ENCODE measurements around the gene NAPEPLD.
"Not testable (repeated sequence)": the region's sequence is repeated elsewhere in the genome, so short reads cannot be mapped to it uniquely, and the experiment has no call there.

Gene NAPEPLD

GRCh38 chr7:103149808-103150180 lies 895 bp upstream of the NAPEPLD start:
- peak overlapping the region; percentile 65 for H4K8ac ChIP-seq (ENCODE audit: low read depth, low read length)
- peak overlapping the region; percentile 80 for H3K9ac ChIP-seq (ENCODE audit: low read length)
- no peak overlapping the region for H4K5ac ChIP-seq (ENCODE audit: low read length)
- no peak for DNase-seq
- H3K4me3 ChIP-seq (ENCODE audit: low read length) = no peak overlapping the region
- peak overlapping the region; percentile 96 for H3K56ac ChIP-seq (ENCODE audit: low read length)
- peaks cover 2% of the 10 kb centered on the region for H3K79me1 ChIP-seq (ENCODE audit: low read length)
- H2AK5ac ChIP-seq (ENCODE audit: low read length) = no peak overlapping the region
- peak overlapping the region; percentile 98 for H3K27ac ChIP-seq (ENCODE audit: low read depth, low read length)
- peak overlapping the region; percentile 94 for H3K18ac ChIP-seq (ENCODE audit: low read length)
- H2BK15ac ChIP-seq (replicated peaks; ENCODE audit: low read depth) = no peak overlapping the region
- H3K4ac ChIP-seq (ENCODE audit: low read depth, low read length) = peak overlapping the region; percentile 73
- H2BK5ac ChIP-seq (ENCODE audit: low read length) = peak overlapping the region; percentile 57
- H3K4me2 ChIP-seq (ENCODE audit: low read length) = no peak overlapping the region
- H3K79me2 ChIP-seq (ENCODE audit: control insufficient read depth, insufficient read depth, low read length) = peaks cover 6% of the 10 kb centered on the region
- H3K36me3 ChIP-seq (ENCODE audit: control insufficient read depth, insufficient read depth, low read length) = no peaks in the 10 kb centered on the region
- H2BK120ac ChIP-seq (ENCODE audit: low read depth, low read length) = no peak overlapping the region
- H3K27me3 ChIP-seq (ENCODE audit: insufficient read depth, low read length, poor library complexity) = no peaks in the 10 kb centered on the region
- H3K23ac ChIP-seq (ENCODE audit: low read length) = no peak overlapping the region
- no CpG with 5 or more reads among the region's 11 CpGs for WGBS (ENCODE audit: extremely low coverage, insufficient coverage, low lambda C conversion rate)
- peaks cover 3% of the 10 kb centered on the region for H3K4me1 ChIP-seq (ENCODE audit: control insufficient read depth, low read depth, low read length)

- Histone ChIP-seq H4K8ac (ENCODE audit: low read depth, low read length) (peak overlapping the region; percentile 87), H3K36me3 (ENCODE audit: control insufficient read depth, insufficient read depth, low read length) (no peaks in the 10 kb centered on the region), H3K27ac (ENCODE audit: low read depth, low read length) (peak overlapping the region; percentile 98), H3K9ac (ENCODE audit: low read length) (peak overlapping the region; percentile 80), H3K79me2 (ENCODE audit: control insufficient read depth, insufficient read depth, low read length) (peaks cover 6% of the 10 kb centered on the region), H2BK120ac (ENCODE audit: low read depth, low read length) (peak overlapping the region; percentile 48), H3K27me3 (ENCODE audit: insufficient read depth, low read length, poor library complexity) (no peaks in the 10 kb centered on the region), H3K4me2 (ENCODE audit: low read length) (peak overlapping the region; percentile 22), H2BK5ac (ENCODE audit: low read length) (no peak overlapping the region), H2BK15ac (replicated peaks; ENCODE audit: low read depth) (no peak overlapping the region), H2AK5ac (ENCODE audit: low read length) (no peak overlapping the region), H3K4ac (ENCODE audit: low read depth, low read length) (peak overlapping the region; percentile 73), H3K4me1 (ENCODE audit: control insufficient read depth, low read depth, low read length) (peaks cover 3% of the 10 kb centered on the region), H4K5ac (ENCODE audit: low read length) (no peak overlapping the region), H3K23ac (ENCODE audit: low read length) (no peak overlapping the region), H3K18ac (ENCODE audit: low read length) (peak overlapping the region; percentile 94), H3K79me1 (ENCODE audit: low read length) (peaks cover 2% of the 10 kb centered on the region), H3K56ac (ENCODE audit: low read length) (peak overlapping the region; percentile 96), H3K4me3 (ENCODE audit: low read length) (peak overlapping the region; percentile 29)
- DNase-seq = peak; percentile 89
- no CpG with 5 or more reads among the region's 13 CpGs for WGBS (ENCODE audit: extremely low coverage, insufficient coverage, low lambda C conversion rate)
These were observed 537 bp downstream of the NAPEPLD start for GRCh38 chr7:103148131-103148993.

DNA sequence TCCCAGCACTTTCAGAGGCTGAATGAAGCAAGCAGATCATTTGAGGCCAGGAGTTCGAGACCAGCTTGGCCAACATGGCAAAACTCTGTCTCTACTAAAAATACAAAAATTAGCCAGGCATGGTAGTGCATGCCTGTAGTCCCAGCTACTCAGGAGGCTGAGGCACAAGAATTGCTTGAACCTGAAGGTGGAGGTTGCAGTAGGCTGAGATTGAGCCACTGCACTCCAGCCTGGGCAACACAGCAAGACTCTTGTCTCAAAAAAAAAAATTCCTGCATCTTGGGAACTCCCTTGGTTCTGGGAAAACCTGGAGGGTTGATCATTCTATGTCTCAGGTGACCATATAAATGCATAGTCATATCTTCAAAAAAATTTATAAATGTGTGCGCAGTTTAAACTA lies 4.1 kb downstream of the NAPEPLD start:
- not testable (repeated sequence) for H3K4me2 ChIP-seq (ENCODE audit: low read length); H2BK120ac ChIP-seq (ENCODE audit: low read depth, low read length); H3K4me1 ChIP-seq (ENCODE audit: control insufficient read depth, low read depth, low read length); H2BK5ac ChIP-seq (ENCODE audit: low read length); H3K18ac ChIP-seq (ENCODE audit: low read length); H4K5ac ChIP-seq (ENCODE audit: low read length); H3K27me3 ChIP-seq (ENCODE audit: insufficient read depth, low read length, poor library complexity); H2BK15ac ChIP-seq (replicated peaks; ENCODE audit: low read depth); H2AK5ac ChIP-seq (ENCODE audit: low read length); H3K79me2 ChIP-seq (ENCODE audit: control insufficient read depth, insufficient read depth, low read length); H4K8ac ChIP-seq (ENCODE audit: low read depth, low read length); H3K27ac ChIP-seq (ENCODE audit: low read depth, low read length); H3K79me1 ChIP-seq (ENCODE audit: low read length); H3K56ac ChIP-seq (ENCODE audit: low read length); DNase-seq; H3K9ac ChIP-seq (ENCODE audit: low read length); H3K23ac ChIP-seq (ENCODE audit: low read length); H3K4ac ChIP-seq (ENCODE audit: low read depth, low read length); H3K4me3 ChIP-seq (ENCODE audit: low read length); H3K36me3 ChIP-seq (ENCODE audit: control insufficient read depth, insufficient read depth, low read length)
- WGBS (ENCODE audit: extremely low coverage, insufficient coverage, low lambda C conversion rate) = 100% methylated on average over 1 of the region's 2 CpGs

DNA sequence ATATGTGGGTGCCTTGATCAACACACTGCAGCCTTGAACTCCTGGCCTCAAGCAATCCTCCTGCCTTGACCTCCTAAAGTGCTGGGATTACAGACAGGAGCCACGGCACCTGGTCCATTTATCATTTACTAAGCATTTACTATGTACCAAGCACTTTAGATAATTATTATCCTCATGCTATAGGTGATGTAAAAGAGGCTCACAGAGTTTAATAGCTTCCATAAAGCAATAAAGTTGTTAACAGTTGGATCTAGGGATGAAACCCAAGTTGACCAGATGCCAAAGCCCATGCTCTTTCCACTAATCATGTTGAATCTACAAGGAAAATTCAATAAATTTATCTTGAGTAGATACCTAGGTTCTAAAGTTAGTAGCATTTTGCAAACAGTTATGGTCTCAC lies 5.0 kb downstream of the NAPEPLD start:
- Histone ChIP-seq H3K79me1 (ENCODE audit: low read length) (peaks cover 2% of the 10 kb centered on the region), H3K4me1 (ENCODE audit: control insufficient read depth, low read depth, low read length) (peaks cover 3% of the 10 kb centered on the region), H3K27ac (ENCODE audit: low read depth, low read length) (no peak overlapping the region), H4K5ac (ENCODE audit: low read length) (no peak overlapping the region), H2AK5ac (ENCODE audit: low read length) (no peak overlapping the region), H2BK15ac (replicated peaks; ENCODE audit: low read depth) (no peak overlapping the region), H3K23ac (ENCODE audit: low read length) (no peak overlapping the region), H3K9ac (ENCODE audit: low read length) (no peak overlapping the region), H3K56ac (ENCODE audit: low read length) (no peak overlapping the region), H3K18ac (ENCODE audit: low read length) (no peak overlapping the region), H3K79me2 (ENCODE audit: control insufficient read depth, insufficient read depth, low read length) (peaks cover 6% of the 10 kb centered on the region), H3K36me3 (ENCODE audit: control insufficient read depth, insufficient read depth, low read length) (no peaks in the 10 kb centered on the region), H3K4ac (ENCODE audit: low read depth, low read length) (no peak overlapping the region), H3K27me3 (ENCODE audit: insufficient read depth, low read length, poor library complexity) (no peaks in the 10 kb centered on the region), H3K4me3 (ENCODE audit: low read length) (no peak overlapping the region), H2BK5ac (ENCODE audit: low read length) (no peak overlapping the region), H3K4me2 (ENCODE audit: low read length) (no peak overlapping the region), H4K8ac (ENCODE audit: low read depth, low read length) (no peak overlapping the region), H2BK120ac (ENCODE audit: low read depth, low read length) (no peak overlapping the region)
- no peak for DNase-seq
- WGBS (ENCODE audit: extremely low coverage, insufficient coverage, low lambda C conversion rate) = no CpG with 5 or more reads among the region's 1 CpG

- Histone ChIP-seq H2AK5ac (ENCODE audit: low read length) (no peak overlapping the region), H3K9ac (ENCODE audit: low read length) (no peak overlapping the region), H3K4me2 (ENCODE audit: low read length) (no peak overlapping the region), H4K8ac (ENCODE audit: low read depth, low read length) (no peak overlapping the region), H3K79me1 (ENCODE audit: low read length) (peaks cover 2% of the 10 kb centered on the region), H4K5ac (ENCODE audit: low read length) (no peak overlapping the region), H3K18ac (ENCODE audit: low read length) (no peak overlapping the region), H3K79me2 (ENCODE audit: control insufficient read depth, insufficient read depth, low read length) (peaks cover 6% of the 10 kb centered on the region), H3K56ac (ENCODE audit: low read length) (no peak overlapping the region), H2BK5ac (ENCODE audit: low read length) (no peak overlapping the region), H3K4ac (ENCODE audit: low read depth, low read length) (no peak overlapping the region), H3K23ac (ENCODE audit: low read length) (no peak overlapping the region), H3K4me3 (ENCODE audit: low read length) (no peak overlapping the region), H3K27ac (ENCODE audit: low read depth, low read length) (no peak overlapping the region), H2BK15ac (replicated peaks; ENCODE audit: low read depth) (no peak overlapping the region), H3K4me1 (ENCODE audit: control insufficient read depth, low read depth, low read length) (peaks cover 3% of the 10 kb centered on the region), H3K27me3 (ENCODE audit: insufficient read depth, low read length, poor library complexity) (no peaks in the 10 kb centered on the region), H2BK120ac (ENCODE audit: low read depth, low read length) (no peak overlapping the region), H3K36me3 (ENCODE audit: control insufficient read depth, insufficient read depth, low read length) (no peaks in the 10 kb centered on the region)
- DNase-seq = no peak
- WGBS (ENCODE audit: extremely low coverage, insufficient coverage, low lambda C conversion rate) = no CpG with 5 or more reads among the region's 1 CpG
These were observed 6.4 kb downstream of the NAPEPLD start for GRCh38 chr7:103142494-103142893.

All from mesendoderm (in vitro differentiated cells).